ENCODE results near the gene VAT1.

The VAT1 gene

GRCh38 chr17:42969001-42969581, 53.1 kb downstream of the VAT1 start:
- TF ChIP-seq CTCF (IDR thresholded peaks at IDR 0.05; ENCODE audit: low read length, missing control alignments) = no peak
- H3K4me3 ChIP-seq (replicated peaks; ENCODE audit: low read depth, low read length) = no peak overlapping the region
- peak; percentile 42 for DNase-seq (ENCODE audit: low read depth)

- no peak overlapping the region for H3K4me3 ChIP-seq (replicated peaks; ENCODE audit: low read depth, low read length)
- no peak for DNase-seq (ENCODE audit: low read depth)
- no peak for TF ChIP-seq CTCF (IDR thresholded peaks at IDR 0.05; ENCODE audit: low read length, missing control alignments)
Observed at GRCh38 chr17:42967925-42968324, 54.3 kb downstream of the VAT1 start.
